Stimulated activated CD8-positive, alpha-beta memory T cell treated with anti-CD3 and anti-CD28 coated beads, Interleukin-4, amount 100 ng/mL, for 48 hours (primary cell): ENCODE measurements around the gene SHROOM3.

Experiments used
- DNase-seq: peaks from one replicate; pipeline ENCODE4 v3.0.0-alpha.2; 2020

SHROOM3 gene

DNA sequence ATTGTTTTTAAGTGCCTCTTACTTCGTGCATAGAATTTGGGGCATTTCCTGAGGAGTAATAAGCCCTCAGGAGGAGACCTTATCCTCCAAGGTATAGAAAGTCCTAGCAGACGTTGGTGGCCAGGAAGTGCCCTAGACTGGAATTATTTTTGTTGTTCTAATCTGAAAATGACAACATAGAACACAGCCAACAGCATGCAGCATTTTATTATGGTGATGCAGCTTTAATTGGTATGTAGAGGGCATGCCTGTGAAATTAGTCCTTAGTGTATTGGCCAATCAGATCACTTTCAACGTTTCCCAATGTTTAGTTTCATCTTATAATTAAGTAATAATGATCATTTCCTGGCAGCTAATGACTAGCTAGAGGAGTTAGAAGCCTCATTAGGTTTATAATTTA, 199.2 kb downstream of the SHROOM3 start:
- no peak for DNase-seq

DNA sequence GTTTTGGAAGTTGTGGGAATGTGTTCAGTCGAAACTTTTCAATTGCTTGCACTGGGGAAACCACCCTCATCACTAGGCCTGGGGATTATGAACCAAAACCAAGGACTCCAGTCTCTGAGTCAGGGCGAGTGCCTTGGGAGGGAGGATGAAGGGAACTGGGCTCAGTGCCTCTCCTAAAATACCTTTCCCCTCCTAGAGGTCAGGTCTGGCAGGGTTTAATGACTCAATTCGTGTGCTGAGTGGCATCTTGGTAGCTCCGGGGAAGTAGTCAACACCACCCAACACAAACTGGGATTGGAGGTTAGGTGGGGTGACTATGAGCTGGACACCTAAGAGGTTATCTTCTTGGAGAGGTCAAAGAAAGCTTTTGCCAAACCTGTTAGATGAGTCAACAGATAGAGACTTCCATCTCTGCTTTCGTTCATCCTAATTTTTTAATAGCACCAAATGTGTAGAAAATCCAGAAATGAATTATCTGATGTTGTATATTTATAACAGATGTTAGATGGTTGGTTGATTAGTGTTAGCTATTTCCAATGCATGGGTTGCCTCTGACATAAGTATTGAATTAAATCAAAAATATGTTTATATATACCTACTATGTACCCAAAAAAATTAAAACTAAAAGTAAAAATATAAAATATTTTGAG, 202.8 kb downstream of the SHROOM3 start:
- DNase-seq: no peak

DNA sequence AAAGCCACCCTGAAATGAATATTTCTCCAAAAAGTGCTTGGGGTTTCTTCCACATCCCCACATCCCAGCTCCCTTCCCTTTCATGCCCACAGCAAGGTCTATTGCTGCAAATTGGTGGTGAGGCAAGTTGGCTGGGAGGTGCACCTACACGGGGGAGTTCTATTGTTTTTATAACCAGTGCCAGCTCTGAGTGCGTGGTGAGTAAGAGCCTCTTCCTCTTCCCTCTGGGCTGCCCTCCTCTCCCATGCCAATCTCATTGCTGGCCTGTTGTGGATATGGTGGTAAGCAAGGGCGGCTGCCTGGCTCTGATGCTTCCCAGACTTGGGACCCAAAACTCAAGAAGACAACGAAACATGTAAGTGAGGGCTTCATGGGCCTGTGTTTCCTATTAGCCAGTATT, 204.3 kb downstream of the SHROOM3 start:
- no peak for DNase-seq

DNA sequence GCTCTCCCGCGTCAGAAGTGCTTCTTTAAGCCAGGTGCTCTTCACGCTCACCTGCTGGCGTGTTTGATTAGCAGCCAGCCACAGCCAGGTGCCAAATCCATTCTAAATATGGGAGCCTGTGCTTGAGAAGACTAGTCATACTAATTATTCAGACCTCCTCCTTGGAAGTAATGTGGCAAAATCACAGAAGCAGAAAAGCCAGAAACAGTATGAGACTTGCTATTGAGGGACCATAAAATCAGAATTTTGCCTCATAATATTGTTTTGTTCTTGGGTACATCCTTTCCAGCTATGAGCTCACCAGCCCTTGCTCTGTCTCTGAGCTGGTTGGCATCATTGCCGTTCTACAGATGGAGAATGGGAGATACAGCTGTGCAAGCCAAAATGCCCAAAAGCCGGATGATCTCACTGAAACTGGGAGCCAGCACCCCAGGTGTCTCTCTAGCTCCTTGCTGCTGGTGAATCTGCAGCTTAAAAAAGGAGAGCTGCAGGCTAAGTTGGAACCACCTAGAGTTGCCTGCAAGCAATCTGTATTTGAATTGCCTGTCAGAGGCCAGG, 205.4 kb downstream of the SHROOM3 start:
- no peak for DNase-seq

DNA sequence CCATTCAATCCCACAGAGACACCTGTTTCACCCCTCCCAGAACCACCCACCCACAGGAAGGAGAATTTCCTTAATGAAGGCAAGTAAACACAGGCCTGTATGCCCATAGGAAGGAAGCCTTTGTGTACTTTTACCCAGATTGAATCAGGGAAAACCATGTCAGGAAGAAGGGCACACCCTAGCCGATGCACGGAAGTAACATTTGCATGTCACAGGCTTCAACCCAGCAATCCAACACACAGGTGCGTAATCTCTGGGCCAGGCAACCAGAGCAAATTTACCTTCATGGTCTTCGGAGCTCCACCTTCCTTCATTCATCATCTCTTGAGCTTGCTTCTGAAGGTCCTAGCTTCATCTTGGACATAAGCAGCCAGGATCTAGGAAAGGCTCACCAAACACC, 206.3 kb downstream of the SHROOM3 start:
- no peak for DNase-seq

DNA sequence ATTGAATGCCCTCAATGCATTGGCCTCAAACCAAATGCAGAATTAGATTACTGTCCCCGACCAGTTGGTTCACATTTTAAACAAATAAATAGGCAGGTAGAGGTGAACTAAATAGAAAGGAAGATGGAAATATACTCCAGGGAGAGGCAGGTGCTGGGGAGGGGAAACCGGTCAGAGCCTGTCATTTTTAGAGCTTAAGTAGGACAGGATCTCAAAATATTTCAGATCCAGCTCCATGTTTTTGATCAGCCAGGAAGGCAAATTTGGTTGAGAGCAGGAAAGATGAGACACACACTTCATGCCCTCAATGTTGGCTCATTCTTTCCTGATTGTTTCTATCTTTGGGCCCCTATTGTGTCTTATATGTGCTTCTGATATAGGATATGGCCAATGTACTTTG, 206.7 kb downstream of the SHROOM3 start:
- DNase-seq: no peak

DNA sequence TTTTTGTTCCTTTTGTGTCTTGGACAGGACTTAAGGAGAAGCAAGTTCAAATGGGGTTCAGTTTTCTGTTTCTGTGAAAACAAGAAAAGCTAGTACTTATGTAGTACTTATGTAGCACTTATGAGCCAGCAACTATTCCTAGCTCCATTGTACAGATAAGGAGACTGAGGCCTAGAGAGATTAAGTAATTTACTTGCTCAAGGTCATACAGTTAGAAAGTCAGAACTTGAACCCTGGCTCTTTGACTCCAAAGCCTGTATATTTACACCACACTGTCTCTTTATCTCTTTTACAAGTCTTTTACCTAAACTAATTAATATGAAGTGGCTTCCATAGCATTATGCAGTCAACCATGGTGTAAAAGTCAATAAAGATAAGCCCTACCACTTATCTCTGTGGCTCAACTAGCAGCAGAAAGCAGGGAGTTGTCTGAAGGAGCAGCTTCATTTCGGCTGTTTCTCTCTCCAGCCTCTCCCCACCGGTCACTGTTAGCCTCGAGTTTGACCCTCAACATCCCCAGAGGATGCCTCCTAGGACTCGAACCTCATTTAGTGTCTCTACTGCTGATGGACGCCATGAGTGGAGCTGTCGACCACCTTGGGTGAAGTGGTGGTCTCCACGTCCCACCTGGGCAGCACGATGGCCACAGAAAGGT, 209.9 kb downstream of the SHROOM3 start:
- DNase-seq: no peak

DNA sequence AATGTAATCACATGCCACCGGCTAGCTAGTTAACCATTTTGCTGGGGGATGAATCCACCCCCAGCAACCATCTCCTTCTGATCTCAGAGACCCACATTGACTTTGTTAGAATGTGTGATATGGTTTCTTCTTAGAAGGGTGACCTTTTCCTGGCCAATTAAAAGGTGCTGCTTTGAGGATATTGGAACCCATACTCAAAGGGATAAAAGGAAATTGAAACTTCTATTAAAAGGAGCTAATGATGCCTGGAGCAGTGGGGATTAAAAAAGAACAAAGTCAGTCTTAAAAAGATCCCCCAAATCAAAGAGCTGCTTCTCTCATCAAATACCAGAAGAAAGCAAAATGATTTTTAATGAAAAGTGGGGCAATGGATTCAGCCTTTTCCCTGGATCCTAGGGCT, 214.1 kb downstream of the SHROOM3 start:
- DNase-seq: no peak

DNA sequence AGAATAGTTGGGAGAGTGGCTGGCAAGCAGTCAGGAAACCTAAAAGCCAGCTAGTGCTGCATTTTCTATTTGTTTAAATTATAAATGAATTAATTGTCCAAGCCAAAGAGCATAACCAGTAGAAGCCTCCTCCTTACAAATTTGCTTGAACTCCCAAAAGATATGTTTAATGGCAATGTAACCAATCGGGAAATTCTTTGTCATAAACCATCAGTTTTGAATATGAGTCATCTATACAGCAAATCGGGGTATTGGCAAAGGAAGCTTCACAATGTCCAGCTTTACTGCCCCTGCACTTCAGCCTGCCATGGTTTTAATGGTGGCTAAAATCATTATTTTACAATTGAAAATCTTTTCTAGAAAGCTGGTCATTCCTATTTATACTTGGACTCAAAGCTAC, 216.6 kb downstream of the SHROOM3 start:
- no peak for DNase-seq

DNA sequence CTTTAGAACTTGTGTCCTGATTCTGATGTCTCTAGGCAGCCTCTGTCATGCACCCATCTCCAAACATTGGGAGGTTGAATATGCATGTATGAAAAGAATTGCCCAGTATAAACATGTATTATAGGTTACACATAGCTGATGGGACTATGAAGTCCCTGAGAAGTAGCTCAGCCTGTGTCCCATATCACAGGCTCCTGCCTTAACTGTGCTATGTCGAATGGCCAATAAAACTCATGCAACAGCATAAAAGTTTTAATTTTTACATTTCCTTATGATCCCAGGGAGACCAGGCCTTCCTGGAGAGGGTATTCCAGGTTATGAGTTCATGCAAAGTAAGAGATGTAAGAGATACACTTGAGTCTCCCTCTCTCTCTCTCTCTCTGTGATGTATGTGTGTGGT, 217.4 kb downstream of the SHROOM3 start:
- DNase-seq: no peak

DNA sequence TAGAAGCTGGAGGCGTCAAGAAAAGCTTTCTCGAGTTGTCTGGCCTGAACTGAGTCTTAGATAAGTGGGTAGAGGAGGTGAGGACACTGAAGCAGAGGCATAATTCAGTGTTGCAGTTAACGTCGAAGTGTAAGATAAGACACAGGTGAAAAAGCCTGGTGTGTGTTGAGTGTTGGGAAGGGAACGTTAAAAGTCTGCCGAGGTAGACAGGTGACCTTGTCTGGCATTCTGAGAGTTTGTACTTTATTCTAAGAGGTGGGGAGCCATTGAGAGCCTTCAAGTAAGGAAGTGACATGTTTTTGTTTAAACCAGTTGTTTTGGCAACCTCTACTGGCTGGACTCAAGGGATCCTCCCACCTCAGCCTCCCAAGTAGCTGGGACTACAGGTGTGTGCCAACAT, 219.1 kb downstream of the SHROOM3 start:
- DNase-seq: no peak

DNA sequence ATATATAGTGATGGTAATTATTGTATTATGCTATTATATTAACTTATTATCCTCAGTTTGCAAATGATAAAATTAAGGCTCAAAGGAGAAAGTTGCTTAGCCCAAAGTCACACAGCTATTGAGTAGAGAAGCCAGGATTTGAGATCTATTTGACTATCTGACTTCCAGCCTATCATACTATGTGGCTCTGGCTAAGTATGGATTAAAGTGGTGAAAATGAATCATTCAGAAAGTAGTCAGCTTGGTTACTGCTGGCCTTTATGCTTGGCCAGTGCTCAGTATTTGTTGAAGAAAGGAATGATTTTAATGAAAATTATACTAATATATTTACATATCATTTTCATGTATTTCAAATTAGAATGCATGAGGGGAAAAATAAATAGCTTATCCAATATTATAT, 219.8 kb downstream of the SHROOM3 start:
- no peak for DNase-seq

DNA sequence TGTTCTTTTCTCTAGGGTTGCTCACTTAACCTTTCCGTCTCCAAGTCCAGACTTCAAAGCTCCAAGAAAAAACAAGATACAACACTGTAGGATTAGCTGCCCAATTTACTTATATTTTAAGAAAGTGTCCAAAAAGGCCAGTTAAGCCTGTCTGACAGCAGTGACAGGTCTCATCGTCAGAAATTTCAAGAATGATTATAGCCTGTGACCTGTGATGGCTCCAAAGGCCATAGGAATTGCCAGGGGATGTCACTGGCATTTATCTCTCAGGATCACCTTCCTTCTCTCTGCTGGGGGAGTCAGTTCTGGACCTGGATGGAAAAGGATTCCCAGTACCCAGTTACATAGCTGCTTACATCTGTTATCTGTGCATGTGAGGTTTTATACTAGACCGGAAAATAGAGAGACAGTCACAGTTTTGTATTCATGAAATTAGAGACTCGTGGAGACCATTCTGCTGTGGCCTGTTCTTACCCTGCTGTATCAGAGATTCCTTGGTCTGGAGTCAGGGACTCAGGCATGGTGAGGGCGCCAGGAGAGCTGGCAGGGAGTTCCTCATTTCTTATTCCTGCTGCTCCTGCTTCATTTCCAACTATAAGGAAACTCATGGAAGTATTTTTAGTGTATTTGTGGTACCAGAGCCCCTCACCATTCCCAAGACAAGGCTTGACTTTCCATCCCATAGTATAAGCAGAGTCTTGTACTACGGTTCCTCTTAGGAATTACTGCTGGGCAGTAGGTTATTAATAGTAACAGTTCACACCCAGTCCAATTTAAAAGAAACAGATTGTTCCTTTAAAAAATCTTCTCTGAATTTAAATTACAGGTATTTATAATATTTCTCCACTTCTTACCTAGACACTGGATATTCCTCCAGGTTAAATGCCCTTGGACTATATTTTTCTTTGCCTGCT, 220.8 kb downstream of the SHROOM3 start:
- DNase-seq: no peak

DNA sequence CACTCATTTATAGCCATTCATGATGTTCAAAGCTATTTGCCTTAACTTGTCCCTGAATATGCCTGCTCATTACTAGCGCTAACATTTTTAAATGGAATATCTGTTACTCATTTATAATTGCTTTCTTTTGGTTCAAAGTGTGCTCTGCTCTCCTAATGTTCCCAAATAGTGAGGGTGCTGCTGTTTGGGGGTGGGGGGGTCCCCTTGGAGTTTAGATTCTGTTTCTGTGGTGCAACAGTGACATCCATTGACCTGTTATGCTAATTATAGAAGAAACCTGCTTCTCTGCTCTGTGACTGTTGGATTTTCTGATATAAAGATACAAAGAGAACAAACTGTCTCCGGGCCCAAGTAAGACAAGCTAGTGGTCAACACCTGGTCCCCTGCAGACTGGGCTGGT, 222.4 kb downstream of the SHROOM3 start:
- no peak for DNase-seq

DNA sequence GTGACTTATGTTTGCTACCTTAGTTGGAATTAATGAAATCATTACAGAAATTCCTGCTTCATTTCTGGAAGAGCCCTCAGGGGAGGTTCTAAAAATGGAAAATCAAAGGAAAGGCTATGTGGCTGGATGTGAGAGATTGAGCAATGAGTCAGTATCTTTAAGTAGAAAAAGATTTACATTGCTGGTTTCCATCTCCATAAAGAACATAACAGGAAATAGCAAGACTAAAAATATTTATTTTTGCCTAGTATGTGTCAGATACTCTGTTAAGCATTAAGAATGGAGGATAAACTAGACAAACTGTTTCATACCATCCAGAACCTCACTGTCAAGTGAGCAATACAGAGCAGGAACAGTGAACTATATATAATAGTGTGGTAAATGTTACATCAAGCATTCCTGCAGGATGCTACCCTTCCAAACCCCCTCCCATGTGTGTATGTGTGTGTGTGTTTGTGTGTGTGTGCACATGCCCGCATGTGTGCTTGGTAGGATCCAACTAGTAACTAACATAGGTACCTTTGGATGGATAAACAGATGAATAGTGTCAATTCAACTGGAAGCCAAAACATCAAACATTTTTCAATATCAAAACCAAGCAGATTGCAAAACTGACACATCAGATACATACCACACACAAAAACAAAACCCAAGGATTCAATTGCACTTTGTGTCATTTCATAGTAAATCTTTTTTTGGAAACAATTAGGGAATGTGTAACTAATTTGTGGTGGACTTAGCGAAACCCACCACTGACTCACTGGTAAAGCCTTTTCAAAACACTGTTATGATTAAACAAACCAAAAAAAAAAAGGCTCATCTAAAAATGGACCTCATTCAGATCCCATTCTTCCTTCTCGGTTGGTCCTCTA, 223.4 kb downstream of the SHROOM3 start:
- DNase-seq: no peak

DNA sequence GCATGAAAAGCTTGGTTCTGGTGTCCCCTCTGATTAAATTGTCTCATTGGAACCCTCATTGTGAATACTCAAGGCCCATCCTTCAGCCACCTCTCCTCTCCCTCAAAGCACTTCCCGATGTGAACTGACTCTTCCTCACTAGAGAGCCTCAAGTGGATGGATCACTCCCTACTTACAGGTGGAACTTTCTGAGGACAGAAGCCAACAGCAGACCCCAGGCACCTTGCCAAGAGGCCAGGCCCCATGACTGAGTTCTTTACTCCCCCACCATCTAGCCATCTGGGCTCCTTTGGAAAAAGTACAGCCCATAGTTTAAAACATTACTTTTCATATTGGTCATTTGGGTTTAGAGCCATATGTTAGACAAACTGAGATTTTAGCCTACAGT, 224.1 kb downstream of the SHROOM3 start:
- no peak for DNase-seq

DNA sequence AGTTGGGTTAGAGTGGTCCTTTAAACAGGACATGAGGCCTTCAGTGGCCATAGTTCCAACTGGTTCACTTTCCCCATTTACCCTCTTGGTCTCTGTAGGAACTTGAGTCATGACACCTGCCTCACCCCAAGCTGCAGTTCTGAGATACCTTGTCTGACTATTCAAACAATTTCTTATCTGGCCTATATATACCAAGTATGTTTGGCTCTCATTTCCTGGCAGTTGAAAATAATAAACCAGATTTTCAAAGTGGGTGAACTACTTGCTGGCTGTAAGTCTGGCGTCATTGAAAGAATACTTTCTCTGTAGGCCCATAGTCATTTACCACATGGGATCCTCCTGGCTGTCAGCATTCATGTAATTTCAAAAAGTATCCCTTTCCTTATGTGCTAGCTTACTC, 228.8 kb downstream of the SHROOM3 start:
- DNase-seq: no peak

DNA sequence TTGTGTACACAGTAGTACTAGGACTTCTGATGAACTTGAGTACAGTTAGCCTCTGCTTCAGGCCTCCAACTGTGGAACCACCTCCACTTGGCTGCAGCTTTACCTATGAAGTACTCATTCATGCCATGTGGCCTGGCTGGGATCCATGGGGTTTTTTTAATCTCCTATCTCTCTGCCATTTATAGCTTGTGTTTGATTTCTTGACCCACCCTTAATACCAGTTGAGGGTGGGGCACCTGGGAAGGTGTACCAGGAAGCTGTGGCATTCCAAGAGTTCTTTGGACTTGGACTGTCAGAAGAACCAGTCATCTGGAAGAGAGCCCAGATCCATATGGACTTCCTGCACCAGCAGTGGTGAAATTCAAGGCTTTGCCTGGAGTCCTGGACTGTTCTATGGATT, 230.1 kb downstream of the SHROOM3 start:
- DNase-seq: no peak

DNA sequence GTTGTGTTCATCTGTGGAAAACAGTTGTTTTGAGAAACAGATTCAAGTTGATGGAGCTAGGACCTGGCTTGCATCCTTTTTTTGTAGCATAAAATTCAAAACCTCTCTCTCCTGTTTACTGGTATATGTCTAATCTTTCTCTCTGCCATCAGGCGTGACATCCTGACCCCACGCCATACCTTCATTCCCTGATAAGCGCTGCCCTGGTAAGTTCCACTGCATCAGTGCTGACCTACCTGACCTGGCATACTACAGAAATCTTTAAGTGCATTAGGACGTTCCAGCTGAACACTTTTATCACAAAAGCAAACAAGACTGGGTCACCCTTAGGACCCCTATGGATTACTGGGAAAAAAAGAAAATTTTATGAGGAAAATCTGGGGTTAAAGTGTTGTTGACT, 230.7 kb downstream of the SHROOM3 start:
- no peak for DNase-seq

DNA sequence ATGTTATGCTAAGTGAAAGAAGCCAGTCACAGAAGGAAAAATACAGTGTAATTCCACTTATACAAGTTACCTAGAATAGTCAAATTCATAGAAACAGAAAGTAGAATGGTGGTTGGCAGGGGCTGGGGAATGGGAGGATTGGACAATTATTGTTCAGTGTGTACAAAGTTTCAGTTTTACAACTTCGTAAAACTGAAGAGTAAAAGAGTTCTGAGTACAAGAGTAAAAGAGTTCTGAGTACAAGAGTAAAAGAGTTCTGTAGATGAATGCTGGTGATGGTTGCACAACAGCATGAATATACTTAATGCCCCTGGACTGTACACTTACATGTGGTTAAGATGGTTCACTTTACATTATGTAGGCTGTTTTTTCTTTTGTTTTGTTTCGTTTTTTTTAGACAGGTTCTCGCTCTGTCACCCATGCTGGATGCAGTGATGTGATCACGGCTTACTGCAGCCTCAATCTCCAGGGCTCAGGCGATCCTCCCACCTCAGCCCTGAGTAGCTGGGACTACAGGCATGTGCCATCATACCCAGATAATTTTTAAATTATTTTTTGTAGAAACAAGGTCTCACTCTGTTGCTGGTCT, 232.0 kb downstream of the SHROOM3 start:
- DNase-seq: no peak

DNA sequence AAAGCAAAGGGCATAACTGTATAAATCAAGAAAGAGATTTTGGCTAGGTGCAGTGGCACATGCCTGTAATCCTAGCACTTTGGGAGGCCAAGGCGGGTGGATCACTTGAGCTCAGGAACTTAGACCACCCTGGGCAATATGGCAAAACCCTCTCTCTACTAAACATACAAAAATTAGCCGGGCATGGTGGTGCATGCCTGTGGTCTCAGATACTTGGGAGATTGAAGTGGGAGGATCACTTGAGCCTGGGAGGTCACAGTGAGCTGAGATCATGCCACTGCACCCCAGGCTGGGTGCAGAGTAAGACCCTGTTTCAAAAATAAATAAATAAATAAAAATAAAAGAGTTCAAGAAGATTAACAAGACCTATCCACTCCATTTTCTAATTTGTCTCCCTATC, 235.6 kb downstream of the SHROOM3 start:
- DNase-seq: no peak

DNA sequence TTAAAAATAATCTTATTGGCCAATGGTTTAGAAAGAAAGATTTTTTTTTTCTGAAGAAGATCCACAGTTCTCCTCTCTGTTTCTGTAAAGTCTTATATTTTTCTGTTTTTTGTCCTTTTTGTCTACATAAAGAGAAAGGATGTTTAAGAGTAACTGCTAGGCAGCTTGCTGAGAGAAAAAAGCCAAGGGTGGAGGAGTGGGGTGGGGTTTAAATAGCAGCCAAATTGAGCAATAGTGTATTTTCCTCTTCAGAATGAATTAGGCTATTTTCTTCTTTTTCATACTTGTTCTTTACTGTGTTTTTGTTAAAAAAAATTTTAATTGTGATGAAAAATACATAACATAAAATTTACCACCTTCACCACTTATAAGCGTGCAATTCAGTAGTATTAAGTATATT, 238.3 kb downstream of the SHROOM3 start:
- DNase-seq: no peak
